ENCODE data around the gene RIGI.
"Not testable (repeated sequence)": the region's sequence is repeated elsewhere in the genome, so short reads cannot be mapped to it uniquely, and the experiment has no call there.

Gene RIGI

GRCh38 chr9:32525709-32526030 lies 326 bp downstream of the RIGI start:
- no peak for DNase-seq

- no peak for DNase-seq
Measured at GRCh38 chr9:32524892-32525708, 896 bp downstream of the RIGI start.

GRCh38 chr9:32524558-32524891 lies 1.5 kb downstream of the RIGI start:
- DNase-seq = not testable (repeated sequence)

- no peak for DNase-seq
Measured at GRCh38 chr9:32523910-32524309, 2.1 kb downstream of the RIGI start.

GRCh38 chr9:32518276-32518675 lies 7.7 kb downstream of the RIGI start:
- no peak for DNase-seq

- no peak for DNase-seq
Measured at GRCh38 chr9:32516241-32516640, 9.8 kb downstream of the RIGI start.

- no peak for DNase-seq
Measured at GRCh38 chr9:32508728-32509127, 17.3 kb downstream of the RIGI start.

- no peak for DNase-seq
Measured at GRCh38 chr9:32503008-32503407, 23.0 kb downstream of the RIGI start.

GRCh38 chr9:32502464-32502863 lies 23.5 kb downstream of the RIGI start:
- DNase-seq = no peak

GRCh38 chr9:32501868-32502267 lies 24.1 kb downstream of the RIGI start:
- no peak for DNase-seq

GRCh38 chr9:32500768-32501167 lies 25.2 kb downstream of the RIGI start:
- DNase-seq = no peak

GRCh38 chr9:32497921-32498320 lies 28.1 kb downstream of the RIGI start:
- no peak for DNase-seq

- no peak for DNase-seq
Measured at GRCh38 chr9:32490601-32491000, 35.4 kb downstream of the RIGI start.

GRCh38 chr9:32487981-32488380 lies 38.0 kb downstream of the RIGI start:
- DNase-seq = no peak

GRCh38 chr9:32486839-32487562 lies 39.0 kb downstream of the RIGI start:
- no peak for DNase-seq

GRCh38 chr9:32483343-32483742 lies 42.7 kb downstream of the RIGI start:
- DNase-seq = no peak

Data from NK-92 treated with Interleukin-12 subunit alpha and Interleukin-12 subunit beta, amount 100 ng/mL, for 24 hours (cell line).